ENCODE measurements around the gene KDM7A.

KDM7A gene

GRCh38 chr7:140050100-140050499 lies 126.7 kb downstream of the KDM7A start:
- DNase-seq, result no peak

- no peak for DNase-seq
These were observed 127.3 kb downstream of the KDM7A start for GRCh38 chr7:140049339-140050024.

- DNase-seq, result no peak
These were observed 127.8 kb downstream of the KDM7A start for GRCh38 chr7:140048989-140049338.

GRCh38 chr7:140048138-140048537 lies 128.6 kb downstream of the KDM7A start:
- no peak for DNase-seq

- DNase-seq, result no peak
These were observed 129.6 kb downstream of the KDM7A start for GRCh38 chr7:140047197-140047596.

- DNase-seq, result no peak
These were observed 131.1 kb downstream of the KDM7A start for GRCh38 chr7:140045697-140046096.

- no peak for DNase-seq
These were observed 132.5 kb downstream of the KDM7A start for GRCh38 chr7:140044251-140044650.

- DNase-seq, result no peak
These were observed 134.5 kb downstream of the KDM7A start for GRCh38 chr7:140042386-140042670.

GRCh38 chr7:140041659-140042385 lies 135.0 kb downstream of the KDM7A start:
- no peak for DNase-seq

GRCh38 chr7:140039896-140040295 lies 136.9 kb downstream of the KDM7A start:
- no peak for DNase-seq

GRCh38 chr7:140039066-140039465 lies 137.7 kb downstream of the KDM7A start:
- no peak for DNase-seq

- DNase-seq, result no peak
These were observed 140.4 kb downstream of the KDM7A start for GRCh38 chr7:140036224-140036962.

- no peak for DNase-seq
These were observed 141.2 kb downstream of the KDM7A start for GRCh38 chr7:140035400-140036223.

Data from NCI-H187 (cell line).